GM19328 (cell line): Measurements from ENCODE around the gene SNAP47.

Experiments used
- ATAC-seq: cut with Tn5 transposase; IDR thresholded peaks from one replicate; pipeline ENCODE4 v1.9.1; 2021; ENCODE audit warnings: mild to moderate bottlenecking, moderate library complexity; ENCODE audit not compliant: unreplicated experiment

SNAP47 gene

GRCh38 chr1:227793948-227794816 is 58.9 kb downstream of the SNAP47 start:
- no peak for ATAC-seq

DNA sequence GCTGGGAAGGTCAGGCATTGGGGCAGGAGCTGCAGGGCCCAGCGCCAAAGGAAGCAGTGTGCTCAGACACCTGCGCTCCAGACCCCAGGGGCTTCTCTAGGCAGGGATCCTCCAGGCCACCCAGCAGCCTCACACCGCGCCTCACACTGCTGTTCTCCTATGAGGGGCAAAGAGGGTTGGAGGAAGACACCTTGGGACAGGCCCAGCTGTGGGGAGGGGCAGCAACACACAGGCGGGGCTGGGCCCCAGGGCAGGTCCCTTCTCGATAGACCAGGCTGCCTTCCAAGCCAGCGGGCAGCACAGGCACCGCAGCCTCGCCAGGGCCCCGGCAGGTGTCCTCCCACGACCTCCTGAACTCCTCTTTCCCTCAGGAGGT is 59.6 kb downstream of the SNAP47 start:
- ATAC-seq = no peak

GRCh38 chr1:227795732-227796131 is 60.5 kb downstream of the SNAP47 start:
- ATAC-seq = no peak

GRCh38 chr1:227796359-227796915 is 61.2 kb downstream of the SNAP47 start:
- no peak for ATAC-seq

GRCh38 chr1:227797144-227797543 is 61.9 kb downstream of the SNAP47 start:
- no peak for ATAC-seq

GRCh38 chr1:227797625-227798024 is 62.4 kb downstream of the SNAP47 start:
- ATAC-seq = no peak

- ATAC-seq = no peak
These were observed 63.0 kb downstream of the SNAP47 start for GRCh38 chr1:227798078-227798802.

- no peak for ATAC-seq
These were observed 64.5 kb downstream of the SNAP47 start for GRCh38 chr1:227799756-227800155.

DNA sequence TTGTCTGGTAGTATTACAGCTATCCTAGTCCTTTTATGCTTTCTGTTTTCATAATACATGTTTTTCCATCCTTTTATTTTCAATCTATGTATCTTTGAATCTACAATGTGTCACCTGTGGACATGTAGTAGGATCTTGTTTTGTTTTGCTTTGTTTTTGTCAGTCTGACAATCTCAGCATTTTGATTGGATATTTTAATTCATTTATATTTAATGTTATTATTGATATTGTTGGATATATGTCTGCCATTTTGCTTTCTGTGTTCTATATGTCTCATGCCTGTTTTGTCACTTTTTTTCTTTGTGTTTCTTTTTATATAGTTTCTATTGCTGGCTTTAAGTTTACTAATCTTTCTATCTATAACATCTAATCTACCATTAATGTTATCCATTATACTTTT is 68.7 kb downstream of the SNAP47 start:
- ATAC-seq = no peak

DNA sequence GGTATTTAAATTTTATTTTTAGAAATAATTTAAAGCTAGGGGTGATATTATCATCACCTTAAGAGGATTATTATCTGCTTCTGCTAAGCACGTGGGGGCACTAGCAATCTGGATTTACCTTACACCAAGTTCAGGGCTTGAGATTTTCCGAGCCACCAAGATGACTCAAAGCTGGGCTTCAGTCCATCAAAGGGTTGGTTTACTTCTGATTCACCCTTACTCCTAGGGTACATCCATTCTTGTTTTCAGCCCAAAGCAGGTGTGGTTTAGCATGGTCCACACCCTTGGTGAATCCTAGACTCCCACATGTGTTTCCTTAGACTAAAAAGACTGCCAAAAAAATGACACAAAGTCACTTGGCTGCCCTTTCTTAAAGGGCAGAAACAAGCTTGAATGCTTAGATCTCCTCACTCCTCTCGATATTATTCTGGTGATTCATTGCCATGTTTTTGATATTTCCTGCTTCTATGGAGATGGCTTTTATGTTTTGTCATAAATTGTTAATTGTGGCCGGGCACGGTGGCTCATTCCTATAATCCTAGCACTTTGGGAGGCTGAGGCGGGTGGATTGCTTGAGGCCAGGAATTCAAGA is 70.5 kb downstream of the SNAP47 start:
- no peak for ATAC-seq

DNA sequence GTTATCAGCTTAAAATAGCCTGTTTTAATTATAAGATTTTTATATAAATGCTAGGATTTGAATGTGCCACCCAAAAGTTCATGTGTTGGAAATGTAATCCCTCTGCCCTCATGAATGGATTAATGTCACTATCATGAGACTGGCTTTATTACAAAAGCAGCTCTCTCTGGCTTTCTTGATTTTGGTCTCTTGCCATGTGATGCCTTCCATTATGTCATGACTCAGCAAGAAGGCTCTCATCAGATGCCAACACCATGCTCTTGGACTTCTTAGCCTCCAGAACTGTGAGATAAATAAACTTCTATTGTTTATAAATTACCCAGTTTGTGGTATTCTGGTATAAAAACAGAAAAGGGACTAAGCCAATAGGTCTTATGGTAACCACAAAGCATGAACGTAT is 73.3 kb downstream of the SNAP47 start:
- ATAC-seq = no peak

GRCh38 chr1:227809026-227809425 is 73.8 kb downstream of the SNAP47 start:
- no peak for ATAC-seq

DNA sequence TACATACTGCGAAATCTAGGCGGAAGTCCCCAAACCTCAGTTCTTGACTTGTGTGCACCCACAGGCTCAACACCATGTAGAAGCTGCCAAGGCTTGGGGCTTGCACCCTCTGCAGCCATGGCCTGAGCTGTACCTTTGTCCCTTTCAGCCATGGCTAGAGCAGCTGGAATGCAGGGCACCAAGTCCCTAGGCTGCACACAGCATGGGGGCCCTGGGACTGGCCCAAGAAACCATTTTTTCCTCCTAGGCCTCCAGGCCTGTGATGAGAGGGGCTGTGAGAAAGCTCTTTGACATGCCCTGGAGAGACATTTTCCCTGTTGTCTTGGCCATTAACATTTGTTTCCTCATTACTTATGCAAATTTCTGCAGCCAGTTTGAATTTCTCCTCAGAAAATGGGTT is 78.7 kb downstream of the SNAP47 start:
- ATAC-seq = no peak

DNA sequence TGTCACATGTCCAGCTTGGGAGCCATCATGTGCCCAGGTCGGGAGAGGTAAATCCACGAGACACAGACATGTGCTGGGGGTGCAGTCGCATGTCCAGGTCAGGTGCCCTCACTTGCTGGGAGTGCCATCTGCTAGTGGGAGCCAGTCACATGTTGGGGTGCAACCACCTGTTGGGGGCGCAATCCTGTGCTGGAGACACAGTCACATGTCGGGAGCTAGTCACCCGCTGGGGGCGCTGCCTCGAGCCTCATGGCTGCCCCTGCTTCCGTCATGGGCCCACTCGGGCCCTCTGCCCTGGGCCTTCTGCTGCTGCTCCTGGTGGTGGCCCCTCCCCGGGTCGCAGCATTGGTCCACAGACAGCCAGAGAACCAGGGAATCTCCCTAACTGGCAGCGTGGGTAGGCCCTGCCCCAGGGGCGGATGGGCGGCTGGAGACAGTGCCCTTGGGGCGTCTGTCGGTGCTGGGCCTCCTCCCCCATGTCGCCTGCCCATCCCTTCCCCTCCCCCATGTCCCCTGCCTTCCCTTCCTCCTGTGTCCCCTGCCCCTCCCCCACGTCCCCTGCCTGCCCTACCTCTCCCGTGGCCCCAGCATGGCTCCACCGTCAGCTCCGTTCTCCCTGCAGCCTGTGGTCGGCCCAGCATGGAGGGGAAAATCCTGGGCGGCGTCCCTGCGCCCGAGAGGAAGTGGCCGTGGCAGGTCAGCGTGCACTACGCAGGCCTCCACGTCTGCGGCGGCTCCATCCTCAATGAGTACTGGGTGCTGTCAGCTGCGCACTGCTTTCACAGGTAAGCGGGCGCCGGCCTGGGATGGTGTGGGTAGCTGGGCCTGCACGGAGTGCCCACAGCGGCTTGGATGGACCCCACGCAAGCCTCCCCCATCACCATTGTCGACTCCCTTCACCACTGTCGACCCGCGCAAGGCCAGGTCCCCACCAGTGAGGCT is 80.5 kb downstream of the SNAP47 start, which contains the start of gene PRSS38:
PRSS38 (plus strand) TSS at position 208 of the 942 bp plus-strand sequence; CDS start at position 250, 42 bp downstream.
- no peak for ATAC-seq

DNA sequence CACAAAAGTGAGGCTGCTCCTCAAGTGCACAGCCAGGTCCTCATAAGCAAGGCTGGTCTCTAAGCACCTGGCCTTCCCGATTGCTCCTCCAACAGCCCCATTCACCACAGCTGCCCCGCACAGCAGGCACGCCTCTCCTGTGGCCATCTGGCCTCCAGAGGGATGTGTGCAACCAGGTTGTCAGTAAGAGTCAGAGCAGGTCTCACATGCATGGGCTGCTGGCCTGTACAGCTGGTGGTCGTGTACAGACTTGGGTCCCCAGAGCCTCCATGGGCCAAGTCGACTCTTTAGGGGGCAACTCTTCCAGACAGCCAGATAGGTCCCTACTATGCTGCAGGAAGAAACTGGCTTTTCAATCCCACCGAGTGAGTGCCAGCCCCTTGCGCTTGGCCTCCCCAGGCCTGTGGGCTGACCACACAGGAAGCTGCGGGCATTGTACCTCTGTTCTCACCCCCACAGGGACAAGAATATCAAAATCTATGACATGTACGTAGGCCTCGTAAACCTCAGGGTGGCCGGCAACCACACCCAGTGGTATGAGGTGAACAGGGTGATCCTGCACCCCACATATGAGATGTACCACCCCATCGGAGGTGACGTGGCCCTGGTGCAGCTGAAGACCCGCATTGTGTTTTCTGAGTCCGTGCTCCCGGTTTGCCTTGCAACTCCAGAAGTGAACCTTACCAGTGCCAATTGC is 81.7 kb downstream of the SNAP47 start:
- no peak for ATAC-seq

DNA sequence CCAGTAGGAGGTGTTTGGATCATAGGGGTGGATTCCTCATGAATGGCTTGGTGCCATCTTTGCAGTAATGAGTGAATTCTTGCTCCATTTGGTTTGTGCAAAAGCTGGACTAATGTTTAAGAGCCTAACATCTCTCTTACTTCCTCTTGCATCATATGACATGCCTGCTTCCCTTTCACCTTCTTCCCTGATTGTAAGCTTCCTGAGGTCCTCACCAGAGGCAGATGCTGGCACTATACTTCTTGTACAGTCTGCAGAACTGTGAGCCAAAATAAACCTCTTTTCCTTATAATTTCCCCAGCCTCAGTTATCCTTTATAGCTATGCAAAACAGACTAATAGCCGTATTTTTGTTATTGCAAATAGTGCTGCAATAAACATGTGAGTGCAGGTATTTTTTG is 88.3 kb downstream of the SNAP47 start:
- ATAC-seq = no peak

DNA sequence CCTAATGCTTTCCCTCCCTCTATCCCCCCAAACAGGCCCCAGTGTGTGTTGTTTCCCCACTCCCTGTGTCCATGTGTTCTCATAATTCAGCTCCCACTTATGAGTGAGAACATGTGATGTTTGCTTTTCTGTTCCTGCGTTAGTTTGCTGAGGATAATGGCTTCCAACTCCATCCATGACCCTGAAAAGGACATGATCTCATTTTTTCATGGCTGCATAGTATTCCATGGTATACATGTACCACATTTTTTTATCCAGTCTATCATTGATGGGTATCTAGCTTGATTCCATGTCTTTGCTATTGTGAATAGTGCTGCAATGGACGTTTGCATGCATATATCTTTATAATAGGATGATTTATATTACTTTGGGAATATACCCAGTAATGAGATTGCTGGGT is 89.0 kb downstream of the SNAP47 start:
- no peak for ATAC-seq

DNA sequence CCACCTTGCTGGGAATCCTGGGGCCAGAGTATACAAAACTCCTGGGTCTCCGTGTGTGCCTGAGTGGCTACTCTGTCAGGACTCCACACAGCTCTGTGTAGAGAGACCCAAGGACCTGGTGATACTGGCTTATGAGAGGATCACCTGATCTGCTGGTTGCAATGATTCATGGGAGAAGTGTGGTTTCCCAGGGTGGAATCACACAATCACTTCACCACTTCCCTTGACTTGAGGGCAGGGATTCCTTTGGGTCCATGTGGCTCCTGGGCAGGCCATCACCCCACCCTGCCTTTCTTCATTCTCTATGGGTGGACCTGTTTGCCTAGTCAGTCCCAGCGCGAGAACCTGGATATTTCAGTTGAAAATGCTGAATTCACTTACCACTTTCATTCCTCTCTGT is 93.6 kb downstream of the SNAP47 start:
- no peak for ATAC-seq
